Measurements from ENCODE around the gene ACSL5. TPM values are rescaled to one million over a fixed set of nuclear protein-coding genes. Genes with fewer than 3 reads are reported as not detected.
A peak's percentile ranks its signal among the peaks of the same experiment; 100 is the strongest.

The ACSL5 gene
- total and polyA plus RNA-seq, 2 of the 8 experiments (the other 6 are each of a cell fraction or from before 2014, with no cell fraction given), result not detected

DNA sequence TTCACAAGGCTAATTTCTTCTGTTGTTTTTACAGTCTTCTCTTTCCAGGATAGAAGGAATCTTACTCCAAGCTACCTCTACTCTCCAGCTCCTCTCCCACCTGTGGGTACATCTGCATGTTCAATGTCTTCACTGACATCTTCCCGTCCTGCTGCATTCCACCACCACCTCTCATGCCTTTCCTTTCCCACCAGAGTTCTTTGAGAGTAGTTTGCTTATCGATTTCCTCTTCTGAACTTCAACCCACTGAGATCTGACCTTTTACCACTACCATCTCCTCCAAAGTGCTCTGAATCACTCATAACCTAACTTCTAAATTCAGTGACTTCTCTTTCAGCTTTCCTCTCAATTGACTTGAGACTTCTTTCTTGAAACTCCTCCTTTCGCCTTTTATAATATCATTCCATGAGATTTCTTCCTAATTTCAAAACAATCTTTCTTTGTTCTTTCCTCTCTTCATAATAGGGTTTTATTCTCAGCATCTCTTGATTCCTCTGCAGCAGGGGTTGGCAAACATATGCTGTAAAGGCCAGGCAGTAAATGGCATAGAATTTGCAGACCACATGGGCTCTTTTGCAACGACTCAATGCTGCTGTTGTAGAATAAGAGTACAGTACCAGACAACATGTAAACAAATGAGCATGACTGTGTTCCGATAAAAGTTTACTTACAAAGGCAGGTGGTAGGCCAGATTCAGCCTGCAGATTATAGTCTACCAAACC is 22.1 kb downstream of the ACSL5 start:
- Histone ChIP-seq H3K9me3 (ENCODE audit: insufficient read depth in 2 of 2, low read depth in 1 of 2, low read length in 1 of 2) (no peaks in the 10 kb centered on the region), H2BK12ac (ENCODE audit: low read depth, low read length) (no peak overlapping the region), H3K27ac (ENCODE audit: low read depth, low read length) (no peak overlapping the region), H2BK5ac (ENCODE audit: low read depth, low read length) (no peak overlapping the region), H3K9ac (replicated peaks in 1 of 4; ENCODE audit: extremely low read depth in 1 of 4, low read depth in 3 of 4, low read length in 3 of 4) (no peak overlapping the region), H4K5ac (ENCODE audit: insufficient read length, low read depth, low read length) (no peak overlapping the region), H3K36me3 (ENCODE audit: control insufficient read depth in 2 of 4, insufficient read depth in 4 of 4, low read length in 3 of 4) (no peaks in the 10 kb centered on the region), H3K4me1 (replicated peaks in 1 of 4; ENCODE audit: control insufficient read depth in 3 of 4, insufficient read depth in 4 of 4, low read length in 3 of 4) (no peaks in the 10 kb centered on the region), H4K91ac (replicated peaks; ENCODE audit: insufficient read length, low read length) (no peak overlapping the region), H3K4me3 (ENCODE audit: extremely low read depth in 1 of 4, insufficient read depth in 2 of 4, low read depth in 3 of 4, low read length in 4 of 4) (no peak overlapping the region), H3K14ac (ENCODE audit: insufficient read length) (no peak overlapping the region), H3K56ac (replicated peaks; ENCODE audit: insufficient read length, low read depth, low read length) (no peak overlapping the region), H2AFZ (ENCODE audit: low read length) (no peak overlapping the region), H3K79me2 (ENCODE audit: control insufficient read depth in 1 of 2, insufficient read depth in 2 of 2, low read length in 2 of 2) (no peaks in the 10 kb centered on the region), H3K4me2 (ENCODE audit: insufficient read depth in 1 of 2, low read depth in 2 of 2, low read length in 2 of 2) (no peak overlapping the region), H3K23me2 (ENCODE audit: low read depth, low read length) (no peaks in the 10 kb centered on the region; the same call in 1 of the 2 replicates), H4K8ac (ENCODE audit: extremely low read depth, insufficient read depth, low read length) (no peak overlapping the region), H2BK120ac (replicated peaks; ENCODE audit: low read depth, low read length) (no peak overlapping the region), H2BK20ac (ENCODE audit: low read length) (no peak overlapping the region), H3K18ac (ENCODE audit: extremely low read depth, low read length) (no peak overlapping the region), H2BK15ac (ENCODE audit: low read length) (no peak overlapping the region), H3K79me1 (ENCODE audit: low read depth, low read length) (no peaks in the 10 kb centered on the region), H2AK5ac (ENCODE audit: low read depth, low read length) (no peak overlapping the region), H3K27me3 (replicated peaks in 1 of 4; ENCODE audit: control insufficient read depth in 3 of 4, extremely low read depth in 1 of 4, insufficient read depth in 3 of 4, low read length in 3 of 4) (peaks cover 0 to 1% (median 0%) of the 10 kb centered on the region in 4 experiments; a peak in 1 of 7 replicates), H4K20me1 (replicated peaks in 1 of 2; ENCODE audit: control insufficient read depth in 1 of 2, insufficient read depth in 2 of 2, low read length in 2 of 2) (no peaks in the 10 kb centered on the region), H3K23ac (ENCODE audit: insufficient read length) (no peak overlapping the region), H3K4ac (replicated peaks; ENCODE audit: insufficient read length, low read depth, low read length) (no peak overlapping the region)
- TF ChIP-seq TEAD4 (IDR thresholded peaks at IDR 0.05; ENCODE audit: low read depth, low read length), result peak; percentile 45; the same call in 1 of the 2 replicates
- TF ChIP-seq SIN3A (conservative IDR thresholded peaks at IDR 0.05 in 1 of 2, IDR thresholded peaks at IDR 0.05 in 1 of 2; ENCODE audit: low read depth in 1 of 2, low read length in 2 of 2), result no peak
- no peak for DNase-seq (ENCODE audit: low read depth in 1 of 2, low spot score in 2 of 2)
- WGBS, 2 experiments (ENCODE audit: extremely low coverage in 1 of 2, insufficient coverage in 1 of 2, insufficient read length in 1 of 2, insufficient replicate concordance in 2 of 2, low coverage in 1 of 2, low lambda C conversion rate in 2 of 2, missing lambda C conversion rate in 1 of 2), result 76 to 100% methylated on average over 1 to 5 of the region's 5 CpGs
- ChIA-PET CTCF (ENCODE audit: partially characterized antibody) (interaction anchor here (0.6 to 1.1 kb wide), 2 partner anchors 60 to 63 kb away, joined by 3 read pairs; no protein-coding TSS in a partner anchor), POLR2A (ENCODE audit: partially characterized antibody) (no interaction called here)
- no peak for FAIRE-seq
